GM21381 (cell line): ENCODE results near the gene DNAH17.
"Not testable (repeated sequence)": the region's sequence is repeated elsewhere in the genome, so short reads cannot be mapped to it uniquely, and the experiment has no call there.

Source experiments
- ATAC-seq: cut with Tn5 transposase; IDR thresholded peaks from one replicate; pipeline ENCODE4 v1.9.1; 2021; ENCODE audit warnings: mild to moderate bottlenecking, moderate library complexity; ENCODE audit not compliant: unreplicated experiment

Gene DNAH17

GRCh38 chr17:78525511-78526160 is 51.6 kb downstream of the DNAH17 start:
- no peak for ATAC-seq

- ATAC-seq: no peak
These were observed 52.2 kb downstream of the DNAH17 start for GRCh38 chr17:78524870-78525510.

- no peak for ATAC-seq
These were observed 53.1 kb downstream of the DNAH17 start for GRCh38 chr17:78523934-78524655.

GRCh38 chr17:78522031-78522809 is 55.0 kb downstream of the DNAH17 start:
- ATAC-seq: no peak

- ATAC-seq: no peak
These were observed 59.8 kb downstream of the DNAH17 start for GRCh38 chr17:78517421-78517820.

- ATAC-seq: no peak
These were observed 61.7 kb downstream of the DNAH17 start for GRCh38 chr17:78515480-78515879.

GRCh38 chr17:78514521-78514920 is 62.7 kb downstream of the DNAH17 start:
- ATAC-seq: no peak

GRCh38 chr17:78512976-78513375 is 64.2 kb downstream of the DNAH17 start:
- no peak for ATAC-seq

GRCh38 chr17:78510141-78511075 is 66.8 kb downstream of the DNAH17 start:
- ATAC-seq: no peak

GRCh38 chr17:78507526-78507925 is 69.7 kb downstream of the DNAH17 start:
- no peak for ATAC-seq

- no peak for ATAC-seq
These were observed 70.5 kb downstream of the DNAH17 start for GRCh38 chr17:78506454-78507309.

GRCh38 chr17:78504156-78504925 is 72.9 kb downstream of the DNAH17 start:
- no peak for ATAC-seq

GRCh38 chr17:78503388-78503787 is 73.8 kb downstream of the DNAH17 start:
- not testable (repeated sequence) for ATAC-seq

GRCh38 chr17:78502611-78503148 is 74.5 kb downstream of the DNAH17 start:
- no peak for ATAC-seq

- no peak for ATAC-seq
These were observed 75.8 kb downstream of the DNAH17 start for GRCh38 chr17:78501241-78502036.

- no peak for ATAC-seq
These were observed 76.4 kb downstream of the DNAH17 start for GRCh38 chr17:78500806-78501205.

GRCh38 chr17:78499715-78500540 is 77.3 kb downstream of the DNAH17 start:
- ATAC-seq: no peak
